22Rv1 (cell line): ENCODE results near the gene GSDMA.

Source experiments
- ZFX ChIP-seq: fragments of 450-650 bp; IDR thresholded peaks from 2 replicates; pipeline ENCODE4 v1.6.1; 2017; ENCODE audit warnings: antibody characterized with exemption, borderline replicate concordance
- TF ChIP-seq, protein P1 (sequence below): fragments of 450-650 bp; IDR thresholded peaks from 2 replicates; pipeline ENCODE4 v1.5.1; 2017; ENCODE audit warnings: mild to moderate bottlenecking

- TF ChIP-seq, protein P1, sequence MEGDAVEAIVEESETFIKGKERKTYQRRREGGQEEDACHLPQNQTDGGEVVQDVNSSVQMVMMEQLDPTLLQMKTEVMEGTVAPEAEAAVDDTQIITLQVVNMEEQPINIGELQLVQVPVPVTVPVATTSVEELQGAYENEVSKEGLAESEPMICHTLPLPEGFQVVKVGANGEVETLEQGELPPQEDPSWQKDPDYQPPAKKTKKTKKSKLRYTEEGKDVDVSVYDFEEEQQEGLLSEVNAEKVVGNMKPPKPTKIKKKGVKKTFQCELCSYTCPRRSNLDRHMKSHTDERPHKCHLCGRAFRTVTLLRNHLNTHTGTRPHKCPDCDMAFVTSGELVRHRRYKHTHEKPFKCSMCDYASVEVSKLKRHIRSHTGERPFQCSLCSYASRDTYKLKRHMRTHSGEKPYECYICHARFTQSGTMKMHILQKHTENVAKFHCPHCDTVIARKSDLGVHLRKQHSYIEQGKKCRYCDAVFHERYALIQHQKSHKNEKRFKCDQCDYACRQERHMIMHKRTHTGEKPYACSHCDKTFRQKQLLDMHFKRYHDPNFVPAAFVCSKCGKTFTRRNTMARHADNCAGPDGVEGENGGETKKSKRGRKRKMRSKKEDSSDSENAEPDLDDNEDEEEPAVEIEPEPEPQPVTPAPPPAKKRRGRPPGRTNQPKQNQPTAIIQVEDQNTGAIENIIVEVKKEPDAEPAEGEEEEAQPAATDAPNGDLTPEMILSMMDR: no peak
- TF ChIP-seq ZFX: no peak
Observed at GRCh38 chr17:40022497-40022896, 59.7 kb downstream of the GSDMA start.
